Neuronal stem cell (in vitro differentiated cells): ENCODE results near the gene ABCC8.

Experiments used
- DNase-seq: peaks from one replicate; pipeline ENCODE4 v3.0.0-alpha.2; 2013; ENCODE audit warnings: low spot score
- H2AFZ ChIP-seq: one replicate; pipeline ENCODE4 v1.6.1; 2013; ENCODE audit warnings: mild to moderate bottlenecking, low read length, inconsistent platforms
- H2AK5ac ChIP-seq: 2 replicates; pipeline ENCODE4 v1.6.1; 2013; ENCODE audit warnings: low read depth, mild to moderate bottlenecking, inconsistent platforms, low read length, moderate library complexity, mixed read lengths
- H2BK120ac ChIP-seq: 2 replicates; pipeline ENCODE4 v1.6.1; 2013; ENCODE audit warnings: low read depth, mild to moderate bottlenecking, inconsistent platforms, low read length, moderate library complexity, mixed read lengths
- H2BK12ac ChIP-seq: one replicate; pipeline ENCODE4 v1.6.1; 2013; ENCODE audit warnings: low read length, inconsistent platforms
- H2BK15ac ChIP-seq: 2 replicates; pipeline ENCODE4 v1.6.1; 2013; ENCODE audit warnings: mild to moderate bottlenecking, low read length, inconsistent platforms, mixed read lengths
- H2BK5ac ChIP-seq: one replicate; pipeline ENCODE4 v1.6.1; 2013; ENCODE audit warnings: inconsistent platforms, mild to moderate bottlenecking, low read length, moderate library complexity
- H3K14ac ChIP-seq: one replicate; pipeline ENCODE4 v1.6.1; 2013; ENCODE audit warnings: low read length, inconsistent platforms
- H3K18ac ChIP-seq: 2 replicates; pipeline ENCODE4 v1.6.1; 2013; ENCODE audit warnings: low read length, inconsistent platforms
- H3K23ac ChIP-seq: 2 replicates; pipeline ENCODE4 v1.6.1; 2013; ENCODE audit warnings: low read depth, mild to moderate bottlenecking, mixed read lengths, low read length, inconsistent platforms; ENCODE audit not compliant: poor library complexity
- H3K27ac ChIP-seq: replicated peaks from 3 replicates; pipeline ENCODE4 v1.5.1; 2013; ENCODE audit warnings: low read length, inconsistent platforms
- H3K27me3 ChIP-seq, 3 experiments: 2 replicates each; pipeline ENCODE4 v1.6.1; 2013; ENCODE audit warnings: low read length in 3 of 3, mild to moderate bottlenecking in 2 of 3, inconsistent platforms in 1 of 3, low read depth in 1 of 3, mixed read lengths in 1 of 3, moderate library complexity in 1 of 3; ENCODE audit not compliant: control insufficient read depth in 3 of 3, insufficient read depth in 3 of 3
- H3K36me3 ChIP-seq, 2 donors: replicated peaks in 1 of 2; 2 replicates each; pipeline ENCODE4 v1.6.1; 2013; ENCODE audit warnings: low read length in 2 of 2; ENCODE audit not compliant: control insufficient read depth in 2 of 2, insufficient read depth in 2 of 2
- H3K4ac ChIP-seq: 2 replicates; pipeline ENCODE4 v1.6.1; 2013; ENCODE audit warnings: inconsistent platforms, mild to moderate bottlenecking, low read length, moderate library complexity
- H3K4me1 ChIP-seq, 2 donors: 1 replicate in 1 of 2; 2 replicates in 1 of 2; pipeline ENCODE4 v1.6.1; 2013; ENCODE audit warnings: low read length in 2 of 2, low read depth in 1 of 2; ENCODE audit not compliant: control insufficient read depth in 2 of 2, insufficient read depth in 1 of 2
- H3K4me2 ChIP-seq: one replicate; pipeline ENCODE4 v1.6.1; 2013; ENCODE audit warnings: mild to moderate bottlenecking, low read length, inconsistent platforms; ENCODE audit not compliant: insufficient read depth, poor library complexity, severe bottlenecking
- H3K4me3 ChIP-seq, 2 donors: 2 replicates each; pipeline ENCODE4 v1.5.1; 2013; ENCODE audit warnings: low read length in 2 of 2, mild to moderate bottlenecking in 2 of 2, inconsistent platforms in 1 of 2, moderate library complexity in 1 of 2
- H3K79me1 ChIP-seq: one replicate; pipeline ENCODE4 v1.6.1; 2013; ENCODE audit warnings: low read depth, mild to moderate bottlenecking, inconsistent platforms, low read length, moderate library complexity
- H3K9ac ChIP-seq: one replicate; pipeline ENCODE4 v1.6.1; 2013; ENCODE audit warnings: mild to moderate bottlenecking, low read depth, low read length, inconsistent platforms; ENCODE audit not compliant: poor library complexity
- H3K9me3 ChIP-seq, 2 donors: replicated peaks in 1 of 2; 2 replicates each; pipeline versions ENCODE3 to v1.6.1; 2013; ENCODE audit warnings: low read length in 2 of 2, mild to moderate bottlenecking in 2 of 2, inconsistent platforms in 1 of 2, low read depth in 1 of 2, mixed read lengths in 1 of 2, moderate library complexity in 1 of 2; ENCODE audit not compliant: control insufficient read depth in 2 of 2, insufficient read depth in 1 of 2
- H4K8ac ChIP-seq: one replicate; pipeline ENCODE4 v1.6.1; 2013; ENCODE audit warnings: low read depth, mild to moderate bottlenecking, inconsistent platforms, low read length, moderate library complexity
- H4K91ac ChIP-seq: one replicate; pipeline ENCODE4 v1.6.1; 2013; ENCODE audit warnings: low read length, low read depth, mild to moderate bottlenecking, inconsistent platforms; ENCODE audit not compliant: poor library complexity
- WGBS, 2 donors: extraction: QIAGEN DNeasy Blood & Tissue Kit; methylation state at CpG; one replicate each; pipeline ENCODE4 v1.1.7; 2013; ENCODE audit warnings: missing lambda C conversion rate in 2 of 2, mixed read lengths in 1 of 2; ENCODE audit not compliant: insufficient read length in 2 of 2, insufficient replicate concordance in 1 of 2; ENCODE audit errors: extremely low coverage in 2 of 2; 5-methylcytosine and 5-hydroxymethylcytosine counted together

The ABCC8 gene

GRCh38 chr11:17508791-17509190 lies 32.1 kb upstream of the ABCC8 start:
- no peak overlapping the region for H3K4me3 ChIP-seq
- no peak overlapping the region for H2BK5ac ChIP-seq

GRCh38 chr11:17508306-17508705 lies 31.7 kb upstream of the ABCC8 start:
- no CpG with 5 or more reads among the region's 3 CpGs for WGBS, 2 donors
- Histone ChIP-seq H2BK120ac (no peak overlapping the region), H2BK12ac (no peak overlapping the region), H4K91ac (no peak overlapping the region), H3K4ac (no peak overlapping the region), H3K27me3 (peaks cover 0 to 12% (median 2%) of the 10 kb centered on the region in 3 experiments), H2BK5ac (no peak overlapping the region), H2AFZ (no peak overlapping the region), H3K27ac (no peak overlapping the region), H3K9me3 (no peaks in the 10 kb centered on the region), H3K36me3 (no peaks in the 10 kb centered on the region), H3K23ac (no peak overlapping the region), H3K14ac (no peak overlapping the region), H3K9ac (no peak overlapping the region), H2AK5ac (no peak overlapping the region), H3K4me1 (peaks cover 0 to 1% of the 10 kb centered on the region in 2 donors), H3K18ac (no peak overlapping the region), H4K8ac (no peak overlapping the region), H3K4me3 (no peak overlapping the region), H2BK15ac (no peak overlapping the region), H3K79me1 (no peaks in the 10 kb centered on the region), H3K4me2 (no peak overlapping the region)
- no peak for DNase-seq

More at GRCh38 chr11:17508791-17509190, 32.1 kb upstream of the ABCC8 start:
- no peak overlapping the region for H3K23ac ChIP-seq
- H3K4me1 ChIP-seq, result peaks cover 0 to 1% of the 10 kb centered on the region in 2 donors
- no peak overlapping the region for H2BK15ac ChIP-seq
- H4K91ac ChIP-seq, result no peak overlapping the region
- H3K14ac ChIP-seq, result no peak overlapping the region
- no peak overlapping the region for H2AK5ac ChIP-seq
- peaks cover 0 to 12% (median 2%) of the 10 kb centered on the region in 3 experiments for H3K27me3 ChIP-seq
- H3K79me1 ChIP-seq, result no peaks in the 10 kb centered on the region
- no peak overlapping the region for H3K9ac ChIP-seq
- H3K18ac ChIP-seq, result no peak overlapping the region
- H4K8ac ChIP-seq, result no peak overlapping the region
- no peak for DNase-seq
- H3K9me3 ChIP-seq, result no peaks in the 10 kb centered on the region
- WGBS, 2 donors, result no CpG with 5 or more reads among the region's 3 CpGs
- no peak overlapping the region for H2BK120ac ChIP-seq
- no peak overlapping the region for H3K27ac ChIP-seq
- H2BK12ac ChIP-seq, result no peak overlapping the region
- no peak overlapping the region for H3K4me2 ChIP-seq
- no peaks in the 10 kb centered on the region for H3K36me3 ChIP-seq
- H3K4ac ChIP-seq, result no peak overlapping the region
- no peak overlapping the region for H2AFZ ChIP-seq

- H2BK5ac ChIP-seq, result no peak overlapping the region
Observed at GRCh38 chr11:17507773-17508172, 31.1 kb upstream of the ABCC8 start.

GRCh38 chr11:17506942-17507341 lies 30.3 kb upstream of the ABCC8 start:
- no peak overlapping the region for H3K4ac ChIP-seq
- H3K23ac ChIP-seq, result no peak overlapping the region
- no peaks in the 10 kb centered on the region for H3K36me3 ChIP-seq
- H3K4me3 ChIP-seq, result no peak overlapping the region
- H3K9me3 ChIP-seq, result no peaks in the 10 kb centered on the region
- no CpG with 5 or more reads among the region's 3 CpGs for WGBS, 2 donors
- H4K91ac ChIP-seq, result no peak overlapping the region
- H2BK5ac ChIP-seq, result no peak overlapping the region
- H2AFZ ChIP-seq, result no peak overlapping the region
- no peak for DNase-seq
- no peaks in the 10 kb centered on the region for H3K79me1 ChIP-seq
- H2BK15ac ChIP-seq, result no peak overlapping the region
- no peak overlapping the region for H2BK120ac ChIP-seq
- peaks cover 0 to 1% of the 10 kb centered on the region in 2 donors for H3K4me1 ChIP-seq
- H3K27me3 ChIP-seq, result peaks cover 0 to 12% (median 0%) of the 10 kb centered on the region in 3 experiments
- H2AK5ac ChIP-seq, result no peak overlapping the region
- H4K8ac ChIP-seq, result no peak overlapping the region
- no peak overlapping the region for H3K9ac ChIP-seq
- no peak overlapping the region for H3K27ac ChIP-seq
- H3K18ac ChIP-seq, result peak overlapping the region; percentile 22
- H3K14ac ChIP-seq, result no peak overlapping the region
- H2BK12ac ChIP-seq, result no peak overlapping the region
- no peak overlapping the region for H3K4me2 ChIP-seq

More at GRCh38 chr11:17507773-17508172, 31.1 kb upstream of the ABCC8 start:
- H3K4me2 ChIP-seq, result no peak overlapping the region
- H3K79me1 ChIP-seq, result no peaks in the 10 kb centered on the region
- no peak overlapping the region for H3K18ac ChIP-seq
- H3K27me3 ChIP-seq, result peaks cover 0 to 12% (median 2%) of the 10 kb centered on the region in 3 experiments
- no peak overlapping the region for H4K8ac ChIP-seq
- H3K14ac ChIP-seq, result no peak overlapping the region
- no CpG with 5 or more reads among the region's 2 CpGs for WGBS, 2 donors
- no peak overlapping the region for H2BK120ac ChIP-seq
- no peak overlapping the region for H2AK5ac ChIP-seq
- no peak overlapping the region for H4K91ac ChIP-seq
- no peak overlapping the region for H3K4ac ChIP-seq
- H3K27ac ChIP-seq, result no peak overlapping the region
- no peak overlapping the region for H2BK15ac ChIP-seq
- H3K9ac ChIP-seq, result no peak overlapping the region
- no peak overlapping the region for H3K4me3 ChIP-seq
- H3K36me3 ChIP-seq, result no peaks in the 10 kb centered on the region
- DNase-seq, result no peak
- no peak overlapping the region for H2BK12ac ChIP-seq
- H2AFZ ChIP-seq, result no peak overlapping the region
- H3K9me3 ChIP-seq, result no peaks in the 10 kb centered on the region
- no peak overlapping the region for H3K23ac ChIP-seq
- H3K4me1 ChIP-seq, result peaks cover 0 to 1% of the 10 kb centered on the region in 2 donors
